GM21515 (cell line): ENCODE results near the gene TRUB1.

Experiments used
- ATAC-seq: cut with Tn5 transposase; IDR thresholded peaks from one replicate; pipeline ENCODE4 v1.9.1; 2021; ENCODE audit not compliant: unreplicated experiment

TRUB1 gene

DNA sequence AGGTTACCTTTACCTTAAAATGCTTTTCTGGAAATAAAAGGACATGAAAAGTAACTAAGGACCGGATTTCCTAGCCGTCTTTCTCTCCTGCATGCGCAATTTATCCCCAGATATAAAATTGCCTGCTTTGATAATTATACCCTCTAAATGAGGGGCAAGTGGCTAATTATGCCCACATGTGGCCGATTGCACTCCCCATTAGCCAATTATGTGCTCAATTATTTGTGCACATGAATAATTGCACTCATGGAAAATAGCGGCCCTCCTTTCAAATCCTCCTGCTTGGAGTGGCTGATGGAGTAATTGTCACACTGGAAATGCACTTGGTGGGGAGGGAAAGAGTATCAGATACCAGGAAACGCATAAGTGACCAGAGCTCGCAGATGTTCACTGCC, 88.7 kb downstream of the TRUB1 start:
- no peak for ATAC-seq
